OCI-LY7 (cell line): ENCODE measurements around the gene TMEM151B. TPM values are rescaled to one million over a fixed set of nuclear protein-coding genes. Genes with fewer than 3 reads are reported as not detected.
A peak's percentile ranks its signal among the peaks of the same experiment; 100 is the strongest.

Experiments
- BruUV-seq: library from RNA; stranded (reverse); fragments of 400-500 nt; replicated peaks from 2 replicates; lab custom pipeline; 2021; lab: Mats Ljungman, UMichigan
- CTCF ChIA-PET: fragments of 300-600 bp; sonication (Branson Sonifier 250); formaldehyde crosslinking; loops from one replicate; lab custom pipeline; 2022; ENCODE audit warnings: antibody characterized with exemption; ENCODE audit not compliant: unreplicated experiment; lab: Charles Lee
- POLR2A ChIA-PET: fragments of 300-600 bp; sonication (Branson Sonifier 250); formaldehyde crosslinking; loops from one replicate; lab custom pipeline; 2022; ENCODE audit warnings: antibody characterized with exemption; lab: Charles Lee
- DNase-seq: peaks from one replicate; pipeline ENCODE4 v3.0.0-alpha.2; 2015; ENCODE audit warnings: low spot score
- H2AFZ ChIP-seq: fragments of 200-600 bp; sonication (generic), shearing (Covaris generic); 2 replicates; pipeline ENCODE4 v1.6.1; 2014; ENCODE audit warnings: mild to moderate bottlenecking, antibody characterized with exemption, low read length, moderate library complexity
- H3K27ac ChIP-seq: fragments of 200-600 bp; sonication (generic); 2 replicates; pipeline ENCODE4 v1.5.1; 2014; ENCODE audit warnings: mixed run types, low read depth, mild to moderate bottlenecking, moderate library complexity, low read length, inconsistent platforms; ENCODE audit not compliant: poor library complexity, severe bottlenecking
- H3K36me3 ChIP-seq: fragments of 200-600 bp; sonication (generic); 2 replicates; pipeline ENCODE4 v1.6.1; 2014; ENCODE audit warnings: mild to moderate bottlenecking, antibody characterized with exemption, low read length, moderate library complexity, mixed read lengths; ENCODE audit not compliant: insufficient read depth
- H3K4me1 ChIP-seq: fragments of 200-600 bp; sonication (generic); 2 replicates; pipeline ENCODE4 v1.5.1; 2014; ENCODE audit warnings: mild to moderate bottlenecking, low read length; ENCODE audit not compliant: insufficient read depth, poor library complexity, severe bottlenecking
- H3K4me2 ChIP-seq: fragments of 200-600 bp; sonication (generic); 2 replicates; pipeline ENCODE4 v1.6.1; 2014; ENCODE audit warnings: mild to moderate bottlenecking, low read length
- H3K4me3 ChIP-seq: fragments of 200-600 bp; sonication (generic); 2 replicates; pipeline ENCODE4 v1.5.1; 2014; ENCODE audit warnings: mild to moderate bottlenecking, low read depth, low read length; ENCODE audit not compliant: poor library complexity, severe bottlenecking
- H3K79me2 ChIP-seq: fragments of 200-600 bp; sonication (generic); 2 replicates; pipeline ENCODE4 v1.6.1; 2016; ENCODE audit warnings: low read depth, mild to moderate bottlenecking, low read length, moderate library complexity, mixed read lengths; ENCODE audit not compliant: insufficient read depth
- H3K9me2 ChIP-seq: fragments of 200-600 bp; sonication (generic); 2 replicates; pipeline ENCODE4 v1.6.1; 2016; ENCODE audit warnings: mild to moderate bottlenecking, low read length, mixed read lengths; ENCODE audit not compliant: insufficient read depth
- H3K9me3 ChIP-seq: fragments of 200-600 bp; sonication (generic); 2 replicates; pipeline ENCODE4 v1.6.1; 2014; ENCODE audit warnings: mild to moderate bottlenecking, mixed run types, low read length, mixed read lengths
- H4K20me1 ChIP-seq: fragments of 200-600 bp; sonication (generic); 2 replicates; pipeline ENCODE4 v1.6.1; 2014; ENCODE audit warnings: mild to moderate bottlenecking, antibody characterized with exemption, low read length, moderate library complexity, mixed read lengths; ENCODE audit not compliant: insufficient read depth
- CTCF ChIP-seq: fragments of 200-600 bp; sonication (generic); conservative IDR thresholded peaks from 2 replicates; pipeline ENCODE4 v1.5.1; 2014; ENCODE audit warnings: mild to moderate bottlenecking, antibody characterized with exemption, low read length, moderate library complexity, mixed read lengths
- EZH2phosphoT487 ChIP-seq: fragments of 200-600 bp; sonication (generic); IDR thresholded peaks from 2 replicates; pipeline ENCODE4 v1.6.1; 2018; ENCODE audit warnings: low read depth, borderline replicate concordance, mild to moderate bottlenecking, mixed run types, antibody characterized with exemption, low read length, moderate library complexity, mixed read lengths
- intact Hi-C: fragments of 100-400 bp; cut with micrococcal nuclease; formaldehyde crosslinking; loops from one replicate; pipeline ENCODE4 v1.10.0; 2022; ENCODE audit not compliant: unreplicated experiment
- total RNA-seq, 2 experiments: library from RNA; depleted of rRNA in 1 of 2; stranded (reverse); fragments of >200 nt in 1 of 2; shearing (Covaris generic) in 1 of 2; gene quantifications; 2 replicates each; pipeline ENCODE4 v1.2.3, GENCODE V29; 2014 to 2022

TMEM151B gene
- total RNA-seq, 2 experiments from 2014 or later = 0.15 TPM; not detected in 1

DNA sequence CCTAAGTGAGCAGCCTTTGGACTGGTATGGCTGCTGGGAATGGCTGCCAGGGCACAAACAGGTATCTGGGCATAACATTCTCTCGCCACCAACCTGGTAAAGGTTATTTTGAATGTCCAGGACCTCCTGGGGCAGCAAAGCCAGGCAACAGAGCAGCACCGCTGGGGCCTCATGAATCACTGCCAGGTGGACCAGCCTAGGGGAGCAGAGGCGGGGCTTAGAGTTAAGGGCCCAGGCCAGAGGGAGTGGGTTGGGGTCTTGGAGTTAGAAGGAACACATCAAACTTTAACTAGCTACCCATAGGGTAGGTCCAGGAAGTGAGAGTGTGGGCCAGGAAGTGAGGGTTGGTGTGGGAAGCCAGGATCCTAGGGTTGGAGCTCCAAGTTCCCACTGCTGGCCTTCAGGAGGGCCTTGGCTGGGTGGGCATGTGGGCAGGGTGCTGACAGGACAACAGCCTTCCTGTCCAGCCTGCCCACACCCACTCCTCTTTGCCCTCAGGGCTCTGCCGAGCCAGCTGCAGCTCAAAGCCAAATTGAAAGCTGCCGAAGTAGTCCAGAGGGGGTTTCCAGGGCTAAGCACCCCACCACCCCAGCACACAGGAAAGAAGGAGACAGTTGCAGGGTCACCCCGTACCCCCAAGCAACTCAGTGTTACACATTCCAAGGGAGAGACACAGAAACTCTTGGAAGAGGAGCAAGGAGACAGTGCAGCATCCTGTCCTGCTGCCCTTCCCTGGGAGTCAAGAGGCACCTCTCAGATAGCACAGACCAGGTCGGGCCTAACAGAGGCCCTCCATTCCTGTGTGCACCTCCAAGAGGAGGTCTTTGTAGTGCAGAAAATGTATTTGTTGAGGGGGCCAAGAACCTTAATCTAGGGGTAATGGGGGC is 7.5 kb upstream of the TMEM151B start:
- Histone ChIP-seq H3K4me2 (peak overlapping the region; percentile 96), H3K4me3 (peak overlapping the region; percentile 86), H3K79me2 (peaks cover 41% of the 10 kb centered on the region), H2AFZ (no peak overlapping the region), H3K27ac (peak overlapping the region; percentile 85), H3K36me3 (peaks cover 55% of the 10 kb centered on the region), H3K9me3 (no peaks in the 10 kb centered on the region), H3K4me1 (peaks cover 60% of the 10 kb centered on the region), H3K9me2 (no peaks in the 10 kb centered on the region), H4K20me1 (no peaks in the 10 kb centered on the region)
- TF ChIP-seq CTCF (no peak), EZH2phosphoT487 (no peak)
- intact Hi-C loops = no loop called here
- DNase-seq = no peak
- ChIA-PET CTCF (interaction anchor here (0.6 to 1.5 kb wide), 3 partner anchors 16 to 38 kb away, joined by 3 to 4 read pairs (median 3); partner anchors contain the start of gene HSP90AB1), POLR2A (interaction anchor here (0.6 to 4.3 kb wide), 4 partner anchors 15 to 758 kb away, joined by 3 to 22 read pairs (median 4); partner anchors contain the start of gene HSP90AB1)
- BruUV-seq = no TSS peak

GRCh38 chr6:44263354-44264100 is 6.7 kb upstream of the TMEM151B start:
- H2AFZ ChIP-seq = no peak overlapping the region
- POLR2A ChIA-PET = interaction anchor here (1.0 to 4.3 kb wide), 2 partner anchors 16 to 18 kb away, joined by 3 to 22 read pairs; partner anchors contain the start of gene HSP90AB1
- CTCF ChIA-PET = interaction anchor here (0.6 to 1.0 kb wide), 2 partner anchors 18 to 29 kb away, joined by 3 to 4 read pairs; no protein-coding TSS in a partner anchor
- no peaks in the 10 kb centered on the region for H4K20me1 ChIP-seq
- H3K4me3 ChIP-seq = peak overlapping the region; percentile 86
- peak; percentile 40 for DNase-seq
- intact Hi-C loops = loop anchor here (1.0 to 2.0 kb wide), 2 partner anchors 17 to 39 kb away; no protein-coding TSS in a partner anchor
- H3K4me2 ChIP-seq = peak overlapping the region; percentile 96
- H3K27ac ChIP-seq = peak overlapping the region; percentile 85
- no peaks in the 10 kb centered on the region for H3K9me3 ChIP-seq
- H3K4me1 ChIP-seq = peaks cover 58% of the 10 kb centered on the region
- TF ChIP-seq EZH2phosphoT487 = no peak
- TF ChIP-seq CTCF = no peak
- H3K79me2 ChIP-seq = peaks cover 41% of the 10 kb centered on the region
- no peaks in the 10 kb centered on the region for H3K9me2 ChIP-seq
- peaks cover 47% of the 10 kb centered on the region for H3K36me3 ChIP-seq
- no TSS peak for BruUV-seq
